KMS-11 (cell line): ENCODE data around the gene ACR.

ENCODE experiments used
- H2AFZ ChIP-seq: fragments of 200-600 bp; sonication (generic); 2 replicates; pipeline ENCODE4 v1.6.1; 2016; ENCODE audit warnings: antibody characterized with exemption, mixed run types, low read depth
- H3K27ac ChIP-seq: fragments of 200-600 bp; sonication (generic); 2 replicates; pipeline ENCODE4 v1.6.1; 2016; ENCODE audit warnings: mild to moderate bottlenecking, mixed run types
- H3K27me3 ChIP-seq: fragments of 200-600 bp; sonication (generic); 2 replicates; pipeline ENCODE4 v1.6.1; 2017; ENCODE audit warnings: mild to moderate bottlenecking, low read depth, mixed run types, moderate library complexity; ENCODE audit not compliant: insufficient read depth
- H3K36me3 ChIP-seq: fragments of 200-600 bp; sonication (generic); 2 replicates; pipeline ENCODE4 v1.6.1; 2017; ENCODE audit warnings: mild to moderate bottlenecking, mixed run types; ENCODE audit not compliant: insufficient read depth
- H3K4me1 ChIP-seq: fragments of 200-600 bp; sonication (generic); 2 replicates; pipeline ENCODE4 v1.6.1; 2016; ENCODE audit warnings: mild to moderate bottlenecking, low read depth, mixed run types; ENCODE audit not compliant: poor library complexity, severe bottlenecking
- H3K4me2 ChIP-seq: fragments of 200-600 bp; sonication (generic); 2 replicates; pipeline ENCODE4 v1.7.0; 2016; ENCODE audit warnings: mild to moderate bottlenecking, mixed run types
- H3K4me3 ChIP-seq: fragments of 200-600 bp; sonication (generic); IDR thresholded peaks from 2 replicates; pipeline ENCODE4 v1.6.1; 2017; ENCODE audit warnings: low read depth, low read length, mixed read lengths; ENCODE audit not compliant: insufficient read depth
- H3K79me2 ChIP-seq: fragments of 200-600 bp; sonication (generic); 2 replicates; pipeline ENCODE4 v1.6.1; 2016; ENCODE audit warnings: low read depth, mixed run types; ENCODE audit not compliant: insufficient read depth
- H3K9ac ChIP-seq: fragments of 200-600 bp; sonication (generic); 2 replicates; pipeline ENCODE4 v1.6.1; 2016; ENCODE audit warnings: mild to moderate bottlenecking, mixed run types
- H4K20me1 ChIP-seq: fragments of 200-600 bp; sonication (generic); 2 replicates; pipeline ENCODE4 v1.6.1; 2016; ENCODE audit warnings: mild to moderate bottlenecking, mixed run types; ENCODE audit not compliant: insufficient read depth
- TF ChIP-seq, protein P1 (sequence below): fragments of 200-600 bp; sonication (generic); conservative IDR thresholded peaks from 2 replicates; pipeline ENCODE4 v1.6.1; 2017; ENCODE audit warnings: low read depth, mild to moderate bottlenecking, antibody characterized with exemption, low read length, moderate library complexity, mixed read lengths

The ACR gene

GRCh38 chr22:50724616-50725015 is 13.4 kb upstream of the ACR start:
- Histone ChIP-seq H4K20me1 (no peaks in the 10 kb centered on the region), H2AFZ (no peak overlapping the region), H3K4me1 (no peaks in the 10 kb centered on the region), H3K4me2 (no peak overlapping the region), H3K27ac (no peak overlapping the region), H3K4me3 (no peak overlapping the region), H3K9ac (no peak overlapping the region), H3K27me3 (peaks cover 13% of the 10 kb centered on the region; the same call in 1 of the 2 replicates), H3K79me2 (no peaks in the 10 kb centered on the region), H3K36me3 (no peaks in the 10 kb centered on the region)
- TF ChIP-seq, protein P1, sequence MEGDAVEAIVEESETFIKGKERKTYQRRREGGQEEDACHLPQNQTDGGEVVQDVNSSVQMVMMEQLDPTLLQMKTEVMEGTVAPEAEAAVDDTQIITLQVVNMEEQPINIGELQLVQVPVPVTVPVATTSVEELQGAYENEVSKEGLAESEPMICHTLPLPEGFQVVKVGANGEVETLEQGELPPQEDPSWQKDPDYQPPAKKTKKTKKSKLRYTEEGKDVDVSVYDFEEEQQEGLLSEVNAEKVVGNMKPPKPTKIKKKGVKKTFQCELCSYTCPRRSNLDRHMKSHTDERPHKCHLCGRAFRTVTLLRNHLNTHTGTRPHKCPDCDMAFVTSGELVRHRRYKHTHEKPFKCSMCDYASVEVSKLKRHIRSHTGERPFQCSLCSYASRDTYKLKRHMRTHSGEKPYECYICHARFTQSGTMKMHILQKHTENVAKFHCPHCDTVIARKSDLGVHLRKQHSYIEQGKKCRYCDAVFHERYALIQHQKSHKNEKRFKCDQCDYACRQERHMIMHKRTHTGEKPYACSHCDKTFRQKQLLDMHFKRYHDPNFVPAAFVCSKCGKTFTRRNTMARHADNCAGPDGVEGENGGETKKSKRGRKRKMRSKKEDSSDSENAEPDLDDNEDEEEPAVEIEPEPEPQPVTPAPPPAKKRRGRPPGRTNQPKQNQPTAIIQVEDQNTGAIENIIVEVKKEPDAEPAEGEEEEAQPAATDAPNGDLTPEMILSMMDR = no peak

- TF ChIP-seq, protein P1 = no peak
- H3K36me3 ChIP-seq = no peaks in the 10 kb centered on the region
- peaks cover 13% of the 10 kb centered on the region; the same call in 1 of the 2 replicates for H3K27me3 ChIP-seq
- no peak overlapping the region for H3K4me3 ChIP-seq
- H3K4me2 ChIP-seq = no peak overlapping the region
- H2AFZ ChIP-seq = no peak overlapping the region
- H3K4me1 ChIP-seq = no peaks in the 10 kb centered on the region
- no peaks in the 10 kb centered on the region for H4K20me1 ChIP-seq
- H3K27ac ChIP-seq = no peak overlapping the region
- no peaks in the 10 kb centered on the region for H3K79me2 ChIP-seq
- no peak overlapping the region for H3K9ac ChIP-seq
Measured at GRCh38 chr22:50725597-50725996, 12.4 kb upstream of the ACR start.

GRCh38 chr22:50726643-50727340 is 11.2 kb upstream of the ACR start:
- H3K27me3 ChIP-seq = peaks cover 13% of the 10 kb centered on the region; the same call in 1 of the 2 replicates
- H3K27ac ChIP-seq = no peak overlapping the region
- H3K4me3 ChIP-seq = no peak overlapping the region
- no peak overlapping the region for H3K4me2 ChIP-seq
- H3K9ac ChIP-seq = no peak overlapping the region
- H3K79me2 ChIP-seq = no peaks in the 10 kb centered on the region
- no peaks in the 10 kb centered on the region for H3K36me3 ChIP-seq
- H4K20me1 ChIP-seq = no peaks in the 10 kb centered on the region
- TF ChIP-seq, protein P1 = no peak
- H2AFZ ChIP-seq = no peak overlapping the region
- peaks cover under 1% of the 10 kb centered on the region for H3K4me1 ChIP-seq

DNA sequence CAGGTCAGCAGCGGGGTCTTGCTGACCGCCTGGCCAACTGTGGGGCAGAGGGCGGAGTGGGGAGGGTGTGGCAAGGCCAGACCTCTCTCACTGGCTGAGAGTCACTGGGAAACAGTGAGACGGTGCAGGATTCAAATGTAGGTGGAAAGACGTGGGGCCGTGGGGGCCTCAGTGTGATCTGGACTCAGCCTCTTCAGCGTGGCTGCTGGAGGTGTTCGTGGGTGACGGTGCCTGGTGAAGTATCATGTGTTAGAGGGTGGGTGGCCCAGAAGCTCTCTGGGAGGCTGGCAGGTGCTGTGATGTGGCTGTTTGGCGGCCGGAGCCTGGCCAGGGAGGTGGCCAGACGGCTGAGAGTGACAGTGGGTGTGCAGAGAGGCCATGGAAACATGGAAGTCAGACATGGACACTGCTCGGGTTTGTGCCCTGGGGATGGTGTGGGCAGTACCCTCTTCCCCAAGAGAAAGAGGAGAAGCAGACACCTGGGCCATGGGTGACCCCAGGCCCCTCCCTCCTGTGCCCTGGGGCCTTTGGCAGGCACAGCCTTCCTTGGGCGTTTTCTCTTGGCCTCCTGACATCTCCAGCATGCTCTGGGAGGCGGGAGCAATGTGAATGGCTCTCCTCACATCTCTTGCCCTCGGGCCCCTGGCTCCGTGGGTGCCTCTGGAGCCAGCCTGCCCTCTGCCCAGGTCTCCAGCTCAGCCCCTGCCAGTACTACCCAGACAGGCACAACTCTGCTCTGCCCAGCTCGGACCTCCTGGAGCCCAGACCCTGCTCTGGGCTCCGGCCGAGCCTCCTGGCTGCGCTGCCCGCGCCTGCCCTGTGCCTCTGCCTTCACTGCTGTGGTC is 10.1 kb upstream of the ACR start:
- no peaks in the 10 kb centered on the region for H3K79me2 ChIP-seq
- no peak overlapping the region for H2AFZ ChIP-seq
- no peak overlapping the region for H3K4me3 ChIP-seq
- peaks cover 12% of the 10 kb centered on the region for H3K4me1 ChIP-seq
- H3K4me2 ChIP-seq = no peak overlapping the region
- H3K36me3 ChIP-seq = no peaks in the 10 kb centered on the region
- H3K27ac ChIP-seq = no peak overlapping the region
- no peaks in the 10 kb centered on the region for H4K20me1 ChIP-seq
- TF ChIP-seq, protein P1 = no peak
- H3K9ac ChIP-seq = no peak overlapping the region
- peaks cover 10% of the 10 kb centered on the region; the same call in 1 of the 2 replicates for H3K27me3 ChIP-seq
